ENCODE measurements around the gene FKBP1A. TPM values are rescaled to one million over a fixed set of nuclear protein-coding genes. Genes with fewer than 3 reads are reported as not detected.

Gene FKBP1A
- total and polyA plus RNA-seq, 9 of the 15 experiments (the other 6 are each of a cell fraction or from before 2014, with no cell fraction given) = 48.8 to 502 (median 89.6) TPM

DNA sequence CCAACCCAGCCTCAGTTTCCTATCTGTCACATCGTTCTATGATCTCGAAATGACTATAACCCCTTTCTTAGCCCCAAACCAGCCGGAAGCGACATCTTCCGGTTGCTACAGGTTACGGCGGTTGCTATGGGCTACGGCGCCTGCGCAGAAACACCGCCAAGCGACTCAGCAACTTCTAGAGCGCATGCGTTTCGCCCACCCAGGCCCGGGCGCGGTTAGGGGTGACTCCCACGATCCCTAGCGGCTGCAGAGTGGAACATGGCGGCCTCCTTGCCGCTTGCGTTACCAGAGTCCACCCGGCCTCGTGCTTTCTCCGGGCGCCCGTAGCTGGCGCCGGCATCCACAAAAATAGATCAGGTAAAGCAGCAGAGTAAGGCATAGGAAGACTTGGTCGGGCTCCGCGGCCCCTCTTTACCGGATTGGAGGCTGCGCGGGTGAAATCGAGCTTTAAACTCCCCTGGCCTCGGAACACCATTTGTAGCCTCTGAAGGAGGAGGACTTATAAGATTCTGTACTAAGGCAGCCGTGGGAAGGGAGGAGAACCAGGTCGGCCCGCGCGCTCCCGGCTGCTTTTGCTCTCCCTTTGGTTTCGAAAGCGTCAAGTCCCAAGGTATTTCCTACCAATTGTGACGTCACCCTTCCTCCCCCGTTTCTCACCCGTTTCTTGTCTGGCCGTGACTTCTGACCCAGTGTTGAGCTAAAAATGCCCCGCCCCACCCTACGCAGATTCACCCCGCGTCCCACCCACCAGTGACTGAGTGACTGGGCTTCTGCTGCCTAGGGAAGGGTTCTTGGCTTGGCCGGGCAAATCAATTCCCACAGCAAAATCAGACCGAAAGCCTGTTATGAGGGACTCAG, 67.5 kb downstream of the FKBP1A start (continued):
- TF ChIP-seq, protein P1, sequence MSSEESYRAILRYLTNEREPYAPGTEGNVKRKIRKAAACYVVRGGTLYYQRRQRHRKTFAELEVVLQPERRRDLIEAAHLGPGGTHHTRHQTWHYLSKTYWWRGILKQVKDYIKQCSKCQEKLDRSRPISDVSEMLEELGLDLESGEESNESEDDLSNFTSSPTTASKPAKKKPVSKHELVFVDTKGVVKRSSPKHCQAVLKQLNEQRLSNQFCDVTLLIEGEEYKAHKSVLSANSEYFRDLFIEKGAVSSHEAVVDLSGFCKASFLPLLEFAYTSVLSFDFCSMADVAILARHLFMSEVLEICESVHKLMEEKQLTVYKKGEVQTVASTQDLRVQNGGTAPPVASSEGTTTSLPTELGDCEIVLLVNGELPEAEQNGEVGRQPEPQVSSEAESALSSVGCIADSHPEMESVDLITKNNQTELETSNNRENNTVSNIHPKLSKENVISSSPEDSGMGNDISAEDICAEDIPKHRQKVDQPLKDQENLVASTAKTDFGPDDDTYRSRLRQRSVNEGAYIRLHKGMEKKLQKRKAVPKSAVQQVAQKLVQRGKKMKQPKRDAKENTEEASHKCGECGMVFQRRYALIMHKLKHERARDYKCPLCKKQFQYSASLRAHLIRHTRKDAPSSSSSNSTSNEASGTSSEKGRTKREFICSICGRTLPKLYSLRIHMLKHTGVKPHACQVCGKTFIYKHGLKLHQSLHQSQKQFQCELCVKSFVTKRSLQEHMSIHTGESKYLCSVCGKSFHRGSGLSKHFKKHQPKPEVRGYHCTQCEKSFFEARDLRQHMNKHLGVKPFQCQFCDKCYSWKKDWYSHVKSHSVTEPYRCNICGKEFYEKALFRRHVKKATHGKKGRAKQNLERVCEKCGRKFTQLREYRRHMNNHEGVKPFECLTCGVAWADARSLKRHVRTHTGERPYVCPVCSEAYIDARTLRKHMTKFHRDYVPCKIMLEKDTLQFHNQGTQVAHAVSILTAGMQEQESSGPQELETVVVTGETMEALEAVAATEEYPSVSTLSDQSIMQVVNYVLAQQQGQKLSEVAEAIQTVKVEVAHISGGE (CRISPR knock-in tag; IDR thresholded peaks at IDR 0.05) = no peak
- TF ChIP-seq NRF1 (conservative IDR thresholded peaks at IDR 0.05 in 1 of 2, IDR thresholded peaks at IDR 0.05 in 1 of 2) (peak; percentile 93 to 94), SETDB1 (IDR thresholded peaks at IDR 0.05; ENCODE audit: low read length) (no peak), ZEB2 (IDR thresholded peaks at IDR 0.05) (no peak), KLF16 (IDR thresholded peaks at IDR 0.05) (no peak), POLR2G (IDR thresholded peaks at IDR 0.05; ENCODE audit: low read depth, low read length) (peak; percentile 98), ZBTB7A (IDR thresholded peaks at IDR 0.05; ENCODE audit: borderline replicate concordance, control insufficient read depth, low read depth, low read length) (no peak), ZNF586 (CRISPR knock-in tag; conservative IDR thresholded peaks at IDR 0.05) (no peak), POLR2AphosphoS2 (IDR thresholded peaks at IDR 0.05; ENCODE audit: low read length) (no peak), KDM5B (IDR thresholded peaks at IDR 0.05; ENCODE audit: insufficient replicate concordance, low read depth, low read length) (peak; percentile 84), NFE2 (IDR thresholded peaks at IDR 0.05; ENCODE audit: low read depth) (peak; percentile 69; the same call in 1 of the 2 replicates), ZNF766 (CRISPR knock-in tag; conservative IDR thresholded peaks at IDR 0.05) (no peak), TEAD2 (tag; IDR thresholded peaks at IDR 0.05) (no peak), CHCHD3 (CRISPR knock-in tag; IDR thresholded peaks at IDR 0.05) (no peak), C11orf30 (IDR thresholded peaks at IDR 0.05; ENCODE audit: low read depth) (peak; percentile 86), HDAC6 (IDR thresholded peaks at IDR 0.05; ENCODE audit: low read depth, low read length) (no peak), NFYB (IDR thresholded peaks at IDR 0.05; ENCODE audit: extremely low read depth, insufficient read length) (no peak), BRD9 (IDR thresholded peaks at IDR 0.05; ENCODE audit: low read depth, partially characterized antibody) (peak; percentile 71), FIP1L1 (IDR thresholded peaks at IDR 0.05; ENCODE audit: low read depth, low read length, poor library complexity, severe bottlenecking) (peak; percentile 21)
- TF ChIP-seq, protein P2, sequence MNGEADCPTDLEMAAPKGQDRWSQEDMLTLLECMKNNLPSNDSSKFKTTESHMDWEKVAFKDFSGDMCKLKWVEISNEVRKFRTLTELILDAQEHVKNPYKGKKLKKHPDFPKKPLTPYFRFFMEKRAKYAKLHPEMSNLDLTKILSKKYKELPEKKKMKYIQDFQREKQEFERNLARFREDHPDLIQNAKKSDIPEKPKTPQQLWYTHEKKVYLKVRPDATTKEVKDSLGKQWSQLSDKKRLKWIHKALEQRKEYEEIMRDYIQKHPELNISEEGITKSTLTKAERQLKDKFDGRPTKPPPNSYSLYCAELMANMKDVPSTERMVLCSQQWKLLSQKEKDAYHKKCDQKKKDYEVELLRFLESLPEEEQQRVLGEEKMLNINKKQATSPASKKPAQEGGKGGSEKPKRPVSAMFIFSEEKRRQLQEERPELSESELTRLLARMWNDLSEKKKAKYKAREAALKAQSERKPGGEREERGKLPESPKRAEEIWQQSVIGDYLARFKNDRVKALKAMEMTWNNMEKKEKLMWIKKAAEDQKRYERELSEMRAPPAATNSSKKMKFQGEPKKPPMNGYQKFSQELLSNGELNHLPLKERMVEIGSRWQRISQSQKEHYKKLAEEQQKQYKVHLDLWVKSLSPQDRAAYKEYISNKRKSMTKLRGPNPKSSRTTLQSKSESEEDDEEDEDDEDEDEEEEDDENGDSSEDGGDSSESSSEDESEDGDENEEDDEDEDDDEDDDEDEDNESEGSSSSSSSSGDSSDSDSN (IDR thresholded peaks at IDR 0.05; ENCODE audit: borderline replicate concordance in 1 of 2, low read depth in 2 of 2, low read length in 2 of 2) = no peak

All from K562 (cell line).